Activated CD4-positive, alpha-beta T cell treated with anti-CD3 and anti-CD28 coated beads, Interleukin-2, amount 50 U/mL, for 48 hours (primary cell): ENCODE results near the gene NEMF.
"Not testable (repeated sequence)": the region's sequence is repeated elsewhere in the genome, so short reads cannot be mapped to it uniquely, and the experiment has no call there.

Source experiments
- DNase-seq, 2 experiments: peaks; one replicate each; pipeline ENCODE4 v3.0.0-alpha.2; 2020

NEMF gene

DNA sequence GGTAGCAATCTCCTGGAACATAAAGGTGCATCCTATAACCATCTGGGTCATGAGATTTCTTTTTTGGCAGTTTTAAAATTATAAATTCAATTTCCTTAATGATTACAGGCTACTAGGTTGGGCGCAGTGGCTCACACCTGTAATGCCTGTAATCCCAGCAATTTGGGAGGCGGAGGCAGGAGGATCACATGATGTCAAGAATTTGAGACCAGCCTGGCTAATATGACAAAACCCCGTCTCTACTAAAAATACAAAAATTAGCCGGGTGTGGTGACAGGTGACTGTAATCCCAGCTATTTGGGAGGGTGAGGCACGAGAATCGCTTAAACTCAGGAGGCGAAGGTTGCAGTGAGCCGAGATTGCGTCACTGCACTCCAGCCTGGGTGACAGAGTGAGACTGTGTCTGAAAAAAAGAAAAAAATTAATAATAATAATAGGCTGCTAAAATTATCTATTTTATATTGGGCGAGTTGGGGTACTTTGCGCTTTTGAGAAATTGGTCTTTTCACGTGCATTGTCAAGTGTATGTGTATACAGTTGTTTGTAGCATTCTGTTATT lies 23.1 kb upstream of the NEMF start:
- DNase-seq: no peak

DNA sequence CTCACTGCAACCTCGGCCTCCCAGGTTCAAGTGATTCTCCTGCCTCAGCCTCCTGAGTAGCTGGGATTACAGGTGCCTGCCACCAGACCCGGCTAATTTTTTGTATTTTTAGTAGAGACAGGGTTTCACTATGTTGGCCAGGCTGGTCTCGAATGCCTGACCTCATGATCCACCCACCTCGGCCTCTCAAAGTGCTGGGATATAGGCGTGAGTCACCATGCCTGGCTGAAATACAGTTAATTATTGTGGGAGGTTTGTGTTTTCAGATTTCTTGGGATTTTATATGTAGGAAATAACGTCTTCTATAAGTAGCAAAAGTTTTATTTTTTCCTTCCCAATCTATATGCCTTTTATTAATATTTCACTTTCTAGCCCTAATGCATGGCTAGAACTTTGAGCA lies 21.0 kb upstream of the NEMF start:
- DNase-seq: not testable (repeated sequence)

DNA sequence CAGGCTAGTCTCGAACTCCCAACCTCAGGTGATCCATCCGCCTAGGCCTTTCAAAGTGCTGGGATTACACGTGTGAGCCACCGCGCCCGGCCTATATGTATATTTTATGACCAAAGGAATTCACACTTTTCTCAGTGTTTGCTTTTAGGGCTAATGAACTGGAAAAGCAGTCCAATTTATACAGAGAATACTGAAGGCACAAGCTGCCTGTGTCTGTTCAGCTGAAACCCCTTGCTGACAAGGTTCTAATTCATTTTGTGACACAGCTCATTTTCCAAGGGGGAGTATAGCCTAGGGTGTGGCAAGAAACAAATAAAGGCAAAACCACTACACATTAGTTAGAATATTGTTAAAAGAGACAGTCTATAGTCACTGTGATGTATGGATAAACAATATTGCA lies 18.3 kb upstream of the NEMF start:
- no peak for DNase-seq

DNA sequence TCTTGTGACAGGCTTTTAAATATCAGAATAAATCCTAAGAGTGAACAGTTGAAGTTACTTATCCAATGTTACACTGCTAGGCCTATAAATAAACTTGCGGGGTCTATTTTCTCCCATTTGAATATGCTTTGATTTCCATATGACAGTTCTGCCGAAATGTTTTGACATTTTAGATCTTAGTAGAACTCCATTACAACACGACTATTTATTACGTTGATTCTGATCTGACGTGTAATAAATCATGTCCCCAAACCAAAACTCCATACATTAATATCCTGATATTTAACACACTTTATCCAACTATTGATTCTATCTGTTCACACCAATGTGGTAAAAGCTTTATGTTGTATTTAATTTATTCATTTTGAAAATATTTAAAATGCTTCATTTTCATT lies 16.1 kb upstream of the NEMF start:
- no peak for DNase-seq

DNA sequence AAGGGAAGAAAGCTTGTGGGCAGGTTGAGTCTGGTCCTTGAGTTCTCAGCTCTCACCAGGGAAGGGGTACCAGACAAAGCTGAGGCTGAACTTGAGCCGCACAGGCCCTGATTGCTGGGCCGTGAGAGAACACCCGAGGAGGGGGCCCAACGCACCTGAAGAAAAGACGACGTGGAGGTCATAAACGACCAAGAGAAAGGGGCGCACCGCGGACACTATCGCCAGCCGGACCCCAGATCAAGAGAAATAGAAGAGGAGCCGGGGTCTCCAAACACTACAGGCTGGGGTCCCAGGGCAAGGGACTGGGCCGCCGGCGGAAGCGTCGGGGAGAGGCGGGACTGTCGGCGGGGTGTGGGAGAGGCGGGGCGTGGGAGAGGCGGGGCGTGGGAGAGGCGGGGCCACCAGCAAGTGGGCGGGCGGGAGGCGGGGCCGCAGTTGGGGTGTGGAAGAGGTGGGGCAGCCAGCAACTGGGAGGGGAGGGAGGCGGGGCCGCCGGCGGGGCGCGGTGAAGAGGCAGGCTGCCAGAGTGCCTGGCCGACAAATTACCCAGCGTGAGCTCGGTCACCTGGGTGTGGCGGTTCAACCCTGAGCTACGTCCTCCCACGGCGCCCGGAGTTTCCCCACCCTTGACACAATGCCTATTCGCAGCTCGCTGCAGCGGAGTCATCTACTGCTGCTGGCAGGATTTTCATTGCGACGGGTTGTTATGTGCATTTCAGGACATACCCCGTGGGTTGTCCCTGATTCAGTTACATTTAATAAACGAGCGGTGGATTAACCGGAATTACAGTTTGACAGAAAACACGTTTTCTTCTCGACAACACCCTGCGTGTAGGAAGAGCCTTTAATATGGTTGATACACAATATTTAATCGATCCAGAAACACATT lies 15.5 kb upstream of the NEMF start:
- DNase-seq: peak; percentile 99

DNA sequence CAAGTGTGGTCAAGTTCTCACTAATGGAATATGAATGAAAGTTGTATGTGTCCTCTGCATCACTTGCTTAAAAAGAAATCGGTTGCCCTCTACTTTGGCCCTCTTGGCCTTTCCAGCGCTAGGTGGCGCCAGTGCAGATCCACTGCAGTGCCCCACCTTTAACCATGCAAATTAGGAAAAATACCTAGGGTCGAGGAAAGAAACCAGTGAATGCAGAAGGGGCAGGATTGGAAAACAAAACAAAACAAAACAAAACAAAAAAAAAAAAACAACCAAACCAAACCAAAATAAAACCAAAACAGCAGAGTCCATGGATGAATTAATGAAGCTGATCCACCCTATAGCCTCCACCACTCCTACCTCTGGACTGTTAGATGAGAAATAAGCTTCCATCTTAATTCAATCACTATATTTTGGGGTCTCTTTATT lies 12.9 kb upstream of the NEMF start:
- DNase-seq: peak; percentile 89 to 90

DNA sequence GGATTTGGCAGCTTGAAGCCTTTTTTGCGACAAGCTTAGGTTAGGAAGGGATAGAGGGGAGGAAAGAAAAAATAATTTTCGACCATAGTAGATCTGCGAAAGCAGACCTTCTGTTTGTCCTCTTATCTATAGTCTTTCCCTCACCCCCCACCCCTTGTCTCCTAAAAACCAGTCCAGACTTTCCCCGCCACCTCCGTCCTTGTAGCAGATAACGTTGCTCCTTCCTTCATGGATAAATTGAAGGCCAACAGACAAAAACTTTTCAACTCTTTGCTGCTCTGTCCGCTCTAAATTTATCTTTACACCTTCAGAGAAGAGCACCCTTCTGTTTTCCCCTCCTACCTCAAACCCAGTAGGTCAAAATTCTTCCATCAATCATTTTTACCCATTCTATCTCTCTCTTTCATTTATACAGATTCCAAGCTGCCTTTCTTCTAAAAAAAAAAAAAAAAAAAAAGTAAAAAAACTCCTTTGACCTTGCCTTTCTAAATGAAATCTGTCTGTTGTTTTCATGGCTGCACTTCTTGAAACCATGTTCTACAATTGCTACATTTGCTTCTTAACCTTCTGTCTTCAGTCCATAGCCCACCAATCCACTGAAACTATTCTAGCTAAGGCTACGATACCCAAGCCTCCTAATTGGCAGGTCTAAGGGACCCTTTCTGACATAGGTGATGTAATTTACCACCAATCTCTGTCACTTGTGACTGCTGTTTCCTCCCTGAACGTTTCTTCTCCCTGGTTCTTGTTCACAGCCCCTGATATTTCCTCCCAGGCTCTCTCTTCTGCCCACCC lies 11.1 kb upstream of the NEMF start:
- DNase-seq: no peak

DNA sequence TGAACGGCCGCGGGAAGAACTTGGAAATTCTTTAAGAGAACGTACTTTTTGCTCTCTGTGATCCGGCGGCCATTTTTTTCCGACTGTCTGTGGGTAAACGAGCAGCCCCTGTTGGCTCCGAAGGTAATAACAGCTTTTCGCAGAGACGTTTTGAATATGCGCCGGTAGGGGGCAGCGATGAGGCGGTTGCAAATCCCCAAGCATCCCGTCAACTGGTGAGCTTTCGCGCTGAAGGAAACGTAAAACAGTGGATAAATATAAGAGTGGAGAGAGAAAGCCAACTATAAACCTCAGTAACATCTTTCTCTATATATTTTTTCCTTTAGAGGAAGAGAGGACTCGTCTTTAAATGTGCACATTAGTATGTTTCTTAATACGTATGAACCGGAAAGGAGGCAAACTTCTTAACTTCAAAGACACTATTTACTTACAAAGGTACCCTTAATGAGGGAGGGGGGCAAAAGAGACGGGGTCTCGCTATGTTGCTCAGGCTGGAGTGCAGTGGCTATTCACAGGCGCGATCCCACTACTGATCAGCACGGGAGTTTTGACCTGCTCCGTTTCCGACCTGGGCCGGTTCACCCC lies 9.6 kb upstream of the NEMF start:
- peak; percentile 83 to 87 for DNase-seq

DNA sequence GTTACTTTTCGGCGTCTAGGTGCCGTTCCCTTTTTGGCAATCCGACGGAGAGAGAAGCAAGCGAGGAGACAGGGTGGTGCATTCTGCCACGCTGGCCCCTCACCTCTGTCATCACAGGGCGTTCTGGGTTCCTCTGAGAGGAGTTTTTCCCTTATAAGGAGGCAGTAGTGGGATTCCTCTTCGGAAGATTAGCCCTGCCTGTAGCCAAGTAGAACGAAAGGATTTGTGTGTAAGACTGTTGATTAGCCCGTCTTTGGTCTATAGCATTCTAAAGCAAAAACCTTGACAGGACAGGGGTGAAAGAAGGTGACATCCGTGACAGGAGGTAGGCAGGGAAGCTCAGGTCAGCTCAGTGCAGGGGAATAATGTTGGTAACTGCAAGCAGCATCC lies 9.1 kb upstream of the NEMF start:
- peak; percentile 62 to 70 for DNase-seq

DNA sequence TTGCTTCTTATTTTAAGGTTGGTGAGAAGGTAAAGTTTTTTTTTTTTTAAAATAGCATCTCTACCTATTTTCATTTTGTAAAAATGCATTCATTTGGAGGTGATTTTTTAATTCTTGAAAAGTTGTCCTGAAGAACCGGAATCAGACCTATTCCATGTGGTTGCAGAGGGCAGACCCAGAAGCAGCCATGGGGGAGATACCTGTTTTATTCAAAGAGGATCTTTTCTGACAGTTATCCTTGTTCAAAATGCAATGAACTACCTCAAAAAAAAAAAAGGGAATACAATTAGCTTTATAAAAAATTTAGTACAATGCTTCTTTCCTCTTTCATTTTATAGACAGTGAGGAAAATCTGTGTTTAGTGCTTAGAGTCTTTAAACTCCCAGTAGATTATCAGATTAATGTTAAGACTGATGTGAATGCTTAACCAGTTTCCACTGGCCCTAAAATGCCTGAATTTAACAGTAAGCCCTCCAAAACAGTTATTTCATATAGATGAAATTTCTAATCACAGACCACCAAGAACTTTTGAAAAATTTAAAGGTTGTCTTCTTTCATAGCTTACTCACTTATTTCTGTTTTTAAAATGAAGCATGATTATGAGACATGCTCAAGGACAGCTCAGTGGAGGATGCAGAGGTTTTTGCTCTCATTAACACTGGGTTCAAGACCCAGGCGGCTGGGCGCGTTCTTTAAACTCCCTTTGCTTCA lies 8.6 kb upstream of the NEMF start:
- no peak for DNase-seq

DNA sequence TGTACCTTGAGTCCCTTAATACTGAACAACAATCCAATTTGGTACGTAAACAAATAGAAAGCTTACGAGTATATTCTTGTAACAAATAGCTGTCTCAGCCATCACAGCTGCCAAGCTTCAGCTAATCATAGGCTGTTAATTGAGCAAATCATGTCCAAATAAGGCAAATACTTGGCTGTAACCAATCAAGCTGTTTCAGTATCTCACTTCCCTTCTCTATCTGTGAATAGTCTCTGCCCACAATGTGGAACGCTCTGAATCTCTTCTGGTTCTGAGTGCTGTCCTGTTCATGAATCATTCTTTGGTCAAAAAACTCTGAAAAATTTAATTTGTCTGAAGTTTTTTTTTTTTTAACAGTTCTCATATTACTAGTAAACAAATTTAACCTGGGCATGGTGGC lies 5.8 kb upstream of the NEMF start:
- DNase-seq: no peak

DNA sequence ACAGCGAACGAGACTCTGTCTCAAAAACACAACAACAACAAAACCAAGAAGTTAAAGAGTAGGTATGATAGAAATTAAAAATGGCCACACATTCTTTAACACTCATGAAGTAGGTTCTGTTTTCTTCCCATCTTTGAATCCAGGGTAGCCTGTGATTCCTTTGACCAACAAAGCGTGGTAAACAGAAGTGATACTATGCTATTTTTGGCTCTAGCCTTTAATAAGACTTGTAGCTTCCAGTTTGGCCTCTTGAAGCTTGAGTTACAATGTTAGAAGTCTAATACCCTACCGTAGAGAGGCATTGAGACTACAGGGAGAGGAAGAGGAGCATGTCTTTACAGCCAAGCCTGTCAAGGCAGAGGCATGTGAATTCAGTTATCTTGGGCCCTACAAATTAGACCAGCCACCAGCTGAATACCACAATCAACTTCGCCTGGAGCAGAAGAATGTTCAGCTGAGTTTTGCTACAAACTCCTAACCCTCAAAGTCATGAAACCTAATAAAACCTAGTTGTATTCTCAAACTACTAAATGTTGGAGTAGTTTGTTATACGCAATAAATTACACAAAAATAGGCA lies 4.9 kb upstream of the NEMF start:
- no peak for DNase-seq

DNA sequence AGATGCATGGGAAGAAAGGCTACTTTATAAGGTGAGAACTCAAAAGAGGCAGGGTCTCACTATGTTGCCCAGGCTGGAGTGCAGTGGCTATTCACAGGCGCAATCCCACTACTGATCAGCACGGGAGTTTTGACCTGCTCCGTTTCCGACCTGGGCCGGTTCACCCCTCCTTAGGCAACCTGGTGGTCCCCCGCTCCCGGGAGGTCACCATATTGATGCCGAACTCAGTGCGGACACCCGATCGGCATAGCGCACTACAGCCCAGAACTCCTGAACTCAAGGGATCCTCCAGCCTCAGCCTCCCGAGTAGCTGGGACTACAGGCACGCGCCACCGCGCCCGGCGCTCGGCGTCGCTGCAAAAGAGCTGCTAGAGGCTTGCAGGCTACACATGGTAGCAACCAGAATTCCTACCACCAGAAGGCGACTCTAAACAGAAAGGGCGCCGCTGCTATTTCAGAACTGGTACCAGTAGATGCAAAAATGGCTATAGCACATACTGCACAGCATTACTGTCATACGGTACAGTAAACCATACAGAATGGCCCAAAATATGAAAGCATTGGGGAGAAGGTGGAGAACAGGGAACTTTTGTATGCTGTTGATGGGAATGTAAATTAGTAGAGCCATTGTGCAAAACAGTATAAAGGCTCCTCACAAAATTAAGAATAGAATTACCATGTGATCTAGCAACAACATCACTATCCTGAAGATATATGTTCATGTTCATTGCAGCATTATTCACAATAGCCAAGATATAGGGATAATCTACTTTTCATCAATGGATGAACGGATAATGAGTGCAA lies 1.2 kb upstream of the NEMF start:
- peak; percentile 72 to 77 for DNase-seq

DNA sequence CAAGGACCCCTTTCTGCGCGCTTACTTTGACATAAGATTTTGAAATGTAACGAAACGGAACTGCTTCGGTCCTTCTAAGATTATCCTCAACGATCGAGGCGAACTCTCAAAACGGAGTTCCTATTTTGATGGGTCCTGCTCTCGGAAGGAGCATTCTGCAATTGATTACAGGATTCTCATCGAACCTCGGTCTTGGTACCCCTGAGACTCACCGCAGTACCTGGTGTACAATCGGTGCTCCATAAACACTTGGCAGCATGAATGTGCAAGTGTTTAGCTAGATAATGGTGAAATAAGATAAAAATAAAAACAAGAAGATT lies 530 bp upstream of the NEMF start:
- DNase-seq: no peak

DNA sequence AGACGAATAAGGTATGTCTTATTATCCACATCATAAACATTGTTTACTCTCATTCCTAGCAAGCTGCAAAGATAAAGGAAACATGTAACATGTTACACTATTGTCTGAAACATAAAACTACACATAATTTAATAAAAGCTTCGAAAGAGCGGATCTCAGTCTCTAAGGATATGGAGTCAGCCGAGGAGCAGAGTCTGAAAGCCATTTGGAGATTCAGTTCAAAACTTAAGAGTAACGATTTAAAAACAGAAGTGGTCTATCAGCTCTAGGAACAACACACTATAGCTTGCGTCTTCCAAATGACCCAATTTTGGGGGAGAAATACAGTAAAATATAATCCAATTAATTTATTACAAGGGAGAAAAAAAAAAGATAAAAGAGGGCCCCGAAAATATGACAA lies 775 bp downstream of the NEMF start:
- no peak for DNase-seq

DNA sequence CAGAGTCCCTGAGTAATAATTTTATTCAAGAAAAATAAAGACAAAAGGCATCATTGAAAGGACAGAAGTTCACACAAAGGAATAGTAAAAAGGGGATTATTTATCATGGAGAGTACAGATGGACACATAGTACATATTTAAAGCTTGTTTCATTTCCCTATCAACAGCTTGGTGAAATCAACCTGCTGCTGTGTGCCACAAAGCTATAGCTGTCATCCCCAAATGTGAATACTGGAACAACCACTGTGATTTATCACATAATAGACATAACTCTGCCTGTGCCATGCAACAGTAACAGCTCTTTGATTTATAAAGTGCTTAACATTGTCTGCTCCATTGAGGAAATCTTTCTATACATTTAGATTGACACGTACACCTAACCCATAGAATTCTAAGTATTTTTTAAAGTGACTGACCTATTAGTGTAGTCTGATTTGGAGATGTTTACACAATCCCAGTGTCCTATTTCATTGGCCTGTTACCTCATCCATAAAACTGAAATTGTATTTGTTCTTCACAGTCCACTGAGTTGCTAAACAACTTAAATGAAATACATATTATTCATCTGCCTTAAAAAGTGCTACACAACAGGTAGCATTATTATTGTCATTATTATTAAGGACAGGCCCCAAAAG lies 3.3 kb downstream of the NEMF start:
- no peak for DNase-seq

DNA sequence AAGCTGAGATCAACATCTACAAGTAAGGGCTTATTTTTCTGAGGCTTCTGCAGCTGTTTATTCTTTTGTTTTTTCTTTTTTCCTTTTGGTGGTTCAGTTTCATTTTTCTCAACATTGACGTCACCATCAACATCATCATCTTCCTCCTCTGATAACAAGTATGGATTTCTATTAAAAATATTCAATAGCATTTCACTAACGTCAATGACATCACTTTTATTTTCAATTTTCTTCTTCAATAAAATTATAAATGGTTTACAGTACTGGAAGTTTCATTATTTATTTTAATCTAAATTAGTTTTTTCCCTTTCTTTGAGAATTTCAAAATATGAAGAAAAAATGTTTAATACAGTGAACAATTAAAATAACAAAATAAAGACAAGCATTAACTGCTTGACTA lies 23.9 kb downstream of the NEMF start:
- DNase-seq: no peak

DNA sequence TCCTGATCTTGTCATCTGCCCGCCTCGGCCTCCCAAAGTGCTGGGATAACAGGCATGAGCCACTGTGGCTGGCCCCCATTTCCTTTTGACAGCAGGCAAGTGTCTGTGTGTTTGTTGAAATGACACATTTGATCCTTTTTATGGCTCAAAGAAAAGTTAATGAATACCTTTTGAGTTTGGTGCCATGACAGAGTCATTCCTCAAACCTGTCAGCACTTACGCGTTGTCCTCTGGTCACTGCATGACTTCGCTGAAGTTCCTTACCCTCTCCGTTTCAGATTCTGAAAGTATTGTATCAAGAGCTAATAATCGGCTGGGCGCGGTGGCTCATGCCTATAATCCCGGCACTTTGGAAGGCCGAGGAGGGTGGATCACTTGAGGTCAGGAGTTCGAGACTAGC lies 32.4 kb downstream of the NEMF start:
- DNase-seq: no peak

DNA sequence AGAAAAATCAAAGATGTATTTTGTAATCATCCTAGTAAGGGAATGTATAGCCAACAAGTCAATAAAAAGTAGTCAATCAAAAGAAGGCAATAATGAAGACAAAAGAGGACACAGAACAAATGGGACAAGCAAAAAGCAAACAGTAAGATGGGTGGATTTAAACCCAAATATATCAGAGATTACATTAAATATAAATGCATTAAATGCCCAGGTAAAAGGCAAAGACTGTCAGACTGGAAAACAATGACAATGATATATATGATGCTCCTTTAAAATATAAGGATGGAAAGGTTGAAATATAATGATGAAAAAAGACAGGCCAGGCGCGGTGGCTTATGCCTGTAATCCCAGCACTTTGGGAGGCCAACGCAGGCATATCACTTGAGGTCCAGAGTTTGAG lies 35.7 kb downstream of the NEMF start:
- DNase-seq: no peak

DNA sequence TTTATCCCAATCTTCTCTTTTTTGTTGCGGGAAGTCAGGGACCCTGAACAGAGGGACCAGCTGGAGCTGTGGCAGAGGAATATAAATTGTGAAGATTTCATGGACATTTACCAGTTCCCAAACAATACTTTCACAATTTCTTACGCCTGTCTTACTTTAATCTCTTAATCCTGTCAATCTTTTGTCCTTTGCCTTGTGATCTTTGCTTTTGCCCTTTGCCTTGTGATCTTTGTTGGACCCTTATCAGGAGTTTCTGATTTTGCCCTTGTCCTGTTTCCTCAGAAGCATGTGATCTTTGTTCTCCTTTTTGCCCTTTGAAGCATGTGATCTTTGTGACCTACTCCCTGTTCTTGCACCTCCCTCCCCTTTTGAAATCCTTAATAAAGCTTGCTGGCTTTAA lies 36.5 kb downstream of the NEMF start:
- DNase-seq: not testable (repeated sequence)

DNA sequence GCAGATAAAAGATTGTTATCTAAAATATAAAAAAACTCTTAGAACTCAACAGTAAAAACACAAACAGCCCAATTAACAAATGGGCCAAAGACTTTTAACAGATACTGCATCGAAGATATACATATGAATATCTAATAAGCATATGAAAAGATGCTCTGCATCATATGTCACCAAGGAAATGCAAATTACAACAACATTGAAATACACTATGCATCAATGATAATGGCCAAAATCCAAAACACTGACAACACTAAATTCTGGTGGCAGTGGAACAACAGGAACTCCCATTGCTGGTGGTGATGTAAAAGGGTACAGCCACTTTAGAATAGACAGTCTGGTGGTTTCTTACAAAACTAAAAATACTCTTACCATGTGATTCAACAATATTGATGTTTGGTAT lies 43.8 kb downstream of the NEMF start:
- no peak for DNase-seq
